NOMO-1 treated with dmso at 0.1 percent for 144 hours (cell line): ENCODE results near the gene PGS1.
A peak's percentile ranks its signal among the peaks of the same experiment; 100 is the strongest.
"Not testable (repeated sequence)": the region's sequence is repeated elsewhere in the genome, so short reads cannot be mapped to it uniquely, and the experiment has no call there.

Experiments
- DNase-seq: peaks from one replicate; lab custom pipeline; 2025; ENCODE audit not compliant: unreplicated experiment; lab: John Stamatoyannopoulos, UW

The PGS1 gene

DNA sequence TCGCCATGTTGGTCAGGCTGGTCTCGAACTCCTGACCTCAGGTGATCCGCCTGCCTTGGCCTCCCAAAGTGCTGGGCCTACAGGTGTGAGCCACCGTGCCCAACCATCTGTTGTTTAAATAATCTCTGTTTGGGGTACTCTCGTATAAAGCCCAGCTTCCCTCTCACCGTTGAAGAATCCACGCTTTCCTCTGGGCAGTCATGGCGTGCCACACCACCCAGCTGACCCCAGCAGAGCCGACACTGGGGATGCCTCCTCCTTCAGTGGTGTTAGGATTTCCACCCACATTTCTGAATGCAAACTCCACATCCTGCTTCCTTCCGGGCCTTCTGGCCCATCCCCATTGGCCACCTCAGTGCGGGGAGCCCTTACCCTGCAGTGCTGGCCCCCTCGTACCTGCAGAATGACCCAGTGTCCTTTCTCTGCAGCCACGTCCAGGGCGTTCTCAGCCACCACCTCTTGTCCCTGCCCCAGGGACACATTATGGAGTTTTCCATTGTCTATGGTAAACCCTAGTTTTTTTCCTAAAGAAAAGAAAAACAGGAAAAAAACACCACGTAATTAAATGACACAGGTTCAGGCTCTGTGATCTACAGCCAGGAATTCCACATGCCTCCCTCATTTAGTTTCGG, 60.4 kb downstream of the PGS1 start:
- no peak for DNase-seq

DNA sequence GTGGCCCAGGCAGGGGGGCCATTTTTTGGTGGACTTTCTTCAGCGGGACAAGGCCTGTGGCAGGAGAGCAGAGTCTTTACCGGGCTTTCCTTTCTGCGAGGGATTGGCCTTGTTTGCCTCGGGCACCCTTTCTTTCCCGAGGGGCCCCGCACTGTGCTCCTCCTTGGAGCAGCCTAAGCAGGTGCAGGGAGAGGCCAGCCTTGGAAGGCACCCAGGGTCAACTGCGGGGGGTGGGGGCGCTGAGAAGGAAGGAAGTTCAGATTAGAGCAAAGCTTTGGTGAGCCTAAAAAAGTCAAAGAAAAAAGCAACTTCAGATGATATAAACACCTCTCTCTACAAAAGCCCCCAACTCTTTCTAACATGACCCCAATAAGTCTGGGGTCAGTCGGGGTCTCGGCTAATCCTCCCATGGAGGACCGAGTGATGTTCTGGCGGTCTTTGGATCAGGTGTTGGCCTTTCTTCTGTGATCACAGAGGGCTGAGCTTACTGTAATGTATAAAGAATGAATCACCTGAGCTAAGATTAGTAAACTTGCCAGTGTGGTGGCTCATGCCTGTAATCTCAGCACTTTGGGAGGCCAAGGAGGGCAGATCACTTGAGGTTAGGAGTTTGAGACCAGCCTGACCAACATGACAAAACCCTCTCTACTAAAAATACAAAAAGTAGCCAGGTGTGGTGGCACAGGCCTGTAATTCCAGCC, 63.0 kb downstream of the PGS1 start:
- no peak for DNase-seq

DNA sequence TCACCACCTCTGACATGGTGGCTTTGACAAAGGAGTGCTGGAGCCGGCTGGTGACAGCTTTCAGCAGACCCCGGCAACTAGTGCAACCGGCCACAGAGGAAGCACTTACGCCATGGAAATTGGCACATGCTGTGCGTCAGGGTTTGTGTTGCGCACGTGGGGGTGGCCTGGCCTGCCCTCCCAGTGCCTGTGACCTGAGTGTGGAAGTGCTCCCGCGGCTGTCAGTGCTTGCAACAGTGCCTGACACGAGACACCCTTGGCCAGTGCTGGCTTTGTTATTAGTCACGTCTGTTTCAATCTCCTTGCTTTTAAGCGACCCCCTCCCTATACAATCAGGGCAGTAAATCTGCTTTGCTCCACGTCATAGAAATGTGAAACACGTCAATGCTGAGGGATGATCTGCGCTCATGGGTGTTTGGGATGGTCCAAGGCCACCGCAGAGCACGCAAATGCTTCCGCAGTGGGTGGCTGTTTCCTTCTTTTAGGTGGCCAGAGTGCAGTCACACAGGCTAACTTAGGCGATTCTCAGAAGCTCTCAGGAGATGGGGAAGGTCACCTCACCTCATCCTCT, 64.3 kb downstream of the PGS1 start:
- DNase-seq, result peak; percentile 87

DNA sequence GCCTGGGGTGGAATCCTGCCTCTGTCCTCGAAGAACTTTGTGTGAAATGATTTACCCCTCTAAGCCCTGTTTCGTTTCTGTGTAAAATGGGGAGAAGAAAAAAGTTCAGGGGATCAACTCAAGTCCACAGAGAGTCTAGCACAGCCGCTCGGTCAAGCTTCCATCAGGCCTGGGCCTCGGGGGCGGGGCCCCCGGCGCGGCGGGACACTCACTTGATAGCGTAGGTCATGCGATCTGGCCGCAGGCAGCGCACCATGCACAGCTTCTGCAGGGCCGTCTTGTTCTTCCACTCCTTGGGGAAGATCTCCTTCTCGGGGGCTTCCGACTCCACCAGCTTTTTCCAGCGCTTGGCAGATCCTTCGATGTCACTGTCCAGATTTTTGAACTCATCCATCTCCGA, 65.9 kb downstream of the PGS1 start:
- DNase-seq, result no peak

DNA sequence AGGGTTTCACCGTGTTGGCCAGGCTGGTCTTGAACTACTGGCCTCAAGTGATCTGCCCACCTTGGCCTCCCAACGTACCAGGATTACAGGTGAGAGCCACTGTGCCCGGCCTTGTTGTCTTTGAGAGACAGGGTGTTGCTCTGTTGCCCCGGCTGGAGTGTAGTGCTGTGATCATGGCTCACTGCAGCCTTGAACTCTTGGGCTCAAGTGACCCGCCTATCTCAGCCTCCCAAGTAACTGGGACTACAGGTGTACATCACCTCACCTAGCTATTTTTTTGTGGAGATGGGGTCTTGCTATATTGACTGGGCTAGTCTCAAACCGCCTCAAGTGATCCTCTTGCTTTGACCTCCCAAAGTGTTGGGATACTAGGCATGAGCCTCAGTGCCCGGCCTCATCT, 68.4 kb downstream of the PGS1 start:
- no peak for DNase-seq

DNA sequence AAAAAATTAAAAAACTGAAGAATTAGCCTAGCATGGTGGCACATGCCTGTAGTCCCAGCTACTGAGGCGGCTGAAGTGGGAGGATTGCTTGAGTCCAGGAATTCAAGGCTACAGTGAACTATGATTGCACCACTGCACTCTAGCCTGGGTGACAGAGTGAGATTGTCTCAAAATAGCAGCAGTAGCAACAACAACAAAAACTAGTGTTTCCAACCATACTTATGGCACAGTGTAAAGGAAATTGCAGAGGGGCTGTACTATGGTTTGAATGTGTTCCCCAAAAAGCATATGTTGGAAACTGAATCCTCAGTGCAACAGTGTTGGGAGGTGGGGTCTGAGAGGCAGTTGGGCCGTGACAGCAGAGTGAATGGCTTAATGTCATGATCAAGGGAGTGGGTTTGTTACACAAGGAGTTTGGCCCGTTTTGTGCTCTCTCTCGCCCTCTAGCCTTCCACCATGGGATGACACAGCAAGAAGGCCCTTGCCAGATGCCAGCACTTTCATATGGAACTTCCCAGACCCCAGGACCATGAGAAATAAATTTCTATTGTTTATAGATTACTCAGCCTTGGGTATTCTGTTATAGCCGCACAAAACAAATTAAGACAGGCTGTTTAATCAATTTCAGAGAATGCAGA, 70.0 kb downstream of the PGS1 start:
- no peak for DNase-seq

DNA sequence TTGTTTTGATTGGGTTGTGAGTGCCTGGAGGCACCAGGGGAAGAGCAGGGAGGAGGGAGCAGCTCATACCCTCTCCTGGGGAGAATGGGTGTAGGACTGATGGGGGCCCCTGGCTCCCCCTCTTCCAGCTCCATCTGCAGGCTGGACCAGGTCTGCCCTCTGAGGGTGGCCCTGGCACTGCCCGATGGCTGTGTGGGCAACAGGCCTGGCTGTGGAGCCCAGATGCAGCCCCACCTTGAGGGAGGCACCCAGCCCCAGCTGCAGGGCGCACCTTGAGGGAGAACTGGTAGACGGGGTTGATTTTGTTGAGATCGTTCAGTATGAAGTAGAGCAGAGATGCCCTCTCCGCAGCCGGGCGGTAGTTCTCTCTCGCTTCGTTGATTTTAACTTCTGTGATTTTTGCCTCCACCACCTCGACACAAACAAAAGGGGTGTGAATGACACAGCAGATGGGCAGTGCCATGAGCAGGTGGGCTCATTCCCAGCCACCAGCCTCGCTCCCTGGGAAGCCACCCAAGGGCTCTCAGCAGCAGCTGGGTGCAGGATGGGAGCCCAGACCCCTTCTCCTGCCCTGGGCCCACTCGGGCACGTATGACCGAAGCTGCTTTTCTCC, 71.6 kb downstream of the PGS1 start:
- no peak for DNase-seq

DNA sequence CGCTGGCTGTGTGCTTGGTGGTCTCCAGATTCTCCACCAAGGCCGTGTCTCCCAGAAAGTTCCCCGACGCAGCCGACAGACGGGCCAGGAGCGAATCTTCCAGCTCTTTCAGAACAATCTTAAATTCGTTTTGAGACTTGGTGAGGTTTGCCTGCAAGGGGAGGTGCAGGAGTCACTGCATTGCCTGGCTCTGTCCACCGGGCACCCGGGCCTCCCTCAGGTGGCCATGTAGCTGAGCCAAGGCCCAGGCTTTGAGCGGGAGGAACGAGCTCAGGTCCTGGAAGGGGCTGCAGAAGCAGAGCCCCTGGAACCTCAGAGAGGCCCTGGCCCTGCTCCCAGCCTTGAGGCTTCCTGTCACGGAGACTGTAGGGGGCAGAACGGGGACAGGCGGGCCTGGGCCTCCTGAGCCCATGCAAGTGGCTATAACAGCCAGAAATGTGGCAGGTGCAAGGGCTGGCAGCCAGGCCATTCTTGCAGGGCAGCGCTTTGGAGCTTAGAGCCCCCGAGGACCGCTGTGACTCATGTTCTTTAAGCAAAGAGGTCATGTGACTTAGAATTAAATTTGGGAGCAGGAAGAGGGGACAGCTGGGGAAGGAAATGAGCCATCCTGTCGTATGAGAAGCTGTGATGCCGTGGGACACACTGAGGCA, 72.4 kb downstream of the PGS1 start:
- no peak for DNase-seq

DNA sequence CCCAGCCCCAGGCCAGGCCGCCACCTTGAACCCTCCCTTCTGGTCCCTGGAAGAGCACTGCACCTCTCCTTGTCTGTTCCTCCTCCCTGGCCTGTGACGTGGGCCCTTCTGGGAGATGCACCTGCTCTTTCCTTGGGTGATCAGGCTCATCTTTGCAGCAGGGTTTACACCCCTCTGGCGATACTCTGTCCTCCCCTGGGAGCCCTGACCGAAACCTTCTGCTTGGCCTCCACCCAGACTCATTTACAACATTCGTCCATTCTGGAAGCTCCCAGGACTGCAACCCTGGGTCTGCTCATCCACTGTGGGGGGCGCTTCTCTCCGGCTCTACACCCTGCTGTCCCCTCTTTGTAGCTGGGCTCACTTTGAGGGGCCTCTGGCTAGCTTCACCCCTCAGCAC, 73.3 kb downstream of the PGS1 start:
- no peak for DNase-seq

DNA sequence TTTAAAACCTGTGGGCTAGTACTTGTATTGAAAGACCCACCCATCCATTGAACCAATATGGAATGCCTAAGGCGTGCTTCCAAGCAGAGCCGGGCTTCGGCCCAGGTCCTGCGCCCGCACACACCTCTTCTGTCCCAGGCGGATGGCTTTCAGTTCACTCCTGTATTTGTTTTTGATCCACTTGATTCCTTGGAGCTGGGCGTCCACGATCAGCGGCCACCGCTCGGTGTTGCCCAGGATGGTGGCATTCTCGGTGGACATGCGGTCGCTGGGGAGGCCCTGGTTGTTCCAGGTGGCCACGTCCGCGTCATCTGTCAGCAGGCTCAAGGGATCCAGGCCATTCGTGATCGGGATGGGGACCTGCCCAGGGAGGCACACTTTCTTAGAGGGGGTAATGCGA, 75.9 kb downstream of the PGS1 start:
- DNase-seq, result no peak

DNA sequence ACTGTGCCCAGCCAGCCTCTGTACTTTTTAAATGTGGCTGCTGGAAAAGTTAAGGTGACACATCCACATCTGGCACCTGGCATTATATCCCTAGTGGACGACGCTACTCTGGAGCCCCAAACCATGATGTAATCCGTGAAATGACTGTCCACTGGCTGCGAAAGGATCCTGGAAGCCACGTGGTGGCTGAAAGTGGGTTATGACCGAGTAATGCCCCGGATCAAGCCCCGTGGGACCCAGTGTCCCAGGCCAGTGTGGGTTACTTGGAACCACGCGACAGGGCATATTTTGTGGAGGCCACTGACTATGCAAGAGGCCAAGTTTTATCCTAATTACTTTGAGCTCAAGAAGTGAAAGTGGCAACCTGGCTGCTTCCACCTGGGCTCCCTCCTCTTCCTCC, 79.6 kb downstream of the PGS1 start:
- DNase-seq, result no peak

DNA sequence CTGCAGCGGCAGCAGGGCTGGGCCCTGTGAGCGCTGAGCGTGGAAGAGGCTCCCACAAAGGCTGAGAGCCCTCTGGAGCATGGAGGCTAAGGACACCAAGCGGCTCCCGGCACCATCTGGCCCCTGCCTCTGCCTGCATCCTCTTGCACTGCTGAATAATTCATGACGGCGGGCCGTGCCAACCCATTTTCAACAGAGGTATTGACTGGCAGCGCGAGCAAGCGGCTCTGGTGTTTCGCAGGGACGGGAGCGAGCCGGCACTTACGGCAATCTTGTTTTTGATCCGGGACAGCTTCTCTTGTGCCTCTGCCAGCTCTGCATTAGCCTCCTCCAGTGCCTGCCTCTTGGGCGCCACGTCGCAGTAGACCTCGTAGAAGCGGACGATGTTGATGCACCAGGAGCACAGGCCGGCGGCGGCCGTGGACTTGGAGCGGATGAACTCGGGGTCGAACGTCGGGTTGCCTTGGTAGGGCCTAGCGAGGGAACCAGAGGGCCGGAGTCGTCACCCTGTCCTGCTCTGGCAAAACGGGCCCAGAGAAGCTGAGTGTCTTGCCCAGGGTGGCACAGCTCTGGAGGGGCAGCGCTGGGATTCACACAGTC, 80.4 kb downstream of the PGS1 start:
- no peak for DNase-seq

DNA sequence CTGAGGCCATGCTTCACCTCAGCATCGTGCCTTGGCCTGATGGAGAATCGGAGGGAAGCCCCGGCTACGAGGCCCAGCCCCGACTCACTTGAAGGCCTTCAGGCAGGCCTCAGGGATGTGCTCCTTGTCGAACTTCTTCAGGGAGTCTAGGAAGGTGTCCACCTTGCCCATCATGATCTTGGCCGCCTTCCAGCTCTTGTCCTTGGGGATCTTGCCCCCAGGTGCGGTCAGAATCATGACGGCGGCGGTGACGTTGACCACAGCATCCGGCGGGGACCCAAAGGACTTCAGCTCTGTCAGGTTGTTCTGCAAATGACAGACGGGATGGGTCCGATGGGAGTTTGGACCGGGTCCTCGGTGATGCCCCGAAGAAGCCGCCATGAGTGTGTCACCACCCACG, 81.2 kb downstream of the PGS1 start:
- DNase-seq, result no peak

DNA sequence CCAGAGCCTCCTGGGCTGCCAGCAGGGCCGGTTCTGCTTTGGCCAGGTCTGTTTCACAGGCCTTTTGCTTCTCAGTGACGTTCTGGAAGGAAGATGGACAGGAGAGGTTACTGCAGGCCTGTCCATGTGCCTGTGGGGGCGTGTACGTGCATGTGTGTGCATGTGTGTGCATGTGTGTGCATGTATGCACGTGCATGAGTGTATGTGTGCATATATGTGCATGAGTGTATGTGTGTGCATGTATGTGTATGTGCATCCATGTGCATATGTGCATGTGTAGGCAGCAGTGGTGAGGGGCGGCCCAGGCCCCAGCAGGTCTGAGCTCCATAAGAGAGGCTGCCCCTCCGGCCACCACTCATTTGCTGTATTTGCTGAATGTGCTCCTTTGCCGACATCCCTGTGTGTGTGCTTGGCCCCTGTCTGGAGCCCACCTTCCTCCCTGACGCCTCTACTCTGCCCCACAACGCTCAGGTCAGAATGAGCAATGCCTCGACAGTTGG, 81.8 kb downstream of the PGS1 start:
- DNase-seq, result no peak

DNA sequence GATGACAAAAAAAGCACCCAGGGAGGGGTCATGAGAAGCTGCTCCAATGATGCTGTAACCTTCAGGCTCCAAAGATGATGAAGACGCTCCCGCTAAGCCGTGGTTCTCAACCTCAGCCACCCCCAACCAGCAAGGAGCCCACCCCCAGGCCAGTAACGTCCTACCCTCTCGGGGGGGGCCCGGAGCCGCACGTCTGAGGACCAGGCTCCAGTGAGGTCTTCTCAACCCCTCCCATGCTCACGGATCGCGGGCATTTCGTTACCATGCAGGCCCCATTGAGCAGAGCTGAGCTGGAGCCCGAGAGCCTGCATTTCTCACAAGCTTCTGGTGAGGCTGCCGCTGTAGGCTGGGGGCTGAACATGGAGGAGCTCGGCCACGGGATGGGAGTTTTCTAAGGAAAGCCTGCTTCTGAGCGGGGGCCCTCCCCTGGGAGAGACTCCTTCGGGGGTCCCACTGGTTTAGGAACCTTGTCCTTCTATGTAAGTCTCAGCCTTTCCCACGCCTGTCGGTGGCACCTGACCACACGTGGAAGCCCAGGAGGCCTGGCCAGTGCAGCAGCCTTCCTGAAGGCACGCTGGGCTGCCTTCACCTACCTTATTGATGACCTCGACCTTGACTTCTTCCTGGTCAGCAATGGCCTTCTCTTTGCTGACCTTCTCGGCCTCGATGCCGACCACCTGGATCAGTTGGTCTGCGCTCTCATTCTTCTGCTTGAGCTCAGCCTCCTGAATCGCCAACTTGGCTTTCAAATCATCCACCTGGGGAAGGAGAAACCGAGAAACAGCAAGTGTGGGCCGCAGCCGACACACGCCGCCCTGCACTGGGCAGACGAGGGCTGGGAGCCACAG, 82.7 kb downstream of the PGS1 start:
- DNase-seq, result no peak

DNA sequence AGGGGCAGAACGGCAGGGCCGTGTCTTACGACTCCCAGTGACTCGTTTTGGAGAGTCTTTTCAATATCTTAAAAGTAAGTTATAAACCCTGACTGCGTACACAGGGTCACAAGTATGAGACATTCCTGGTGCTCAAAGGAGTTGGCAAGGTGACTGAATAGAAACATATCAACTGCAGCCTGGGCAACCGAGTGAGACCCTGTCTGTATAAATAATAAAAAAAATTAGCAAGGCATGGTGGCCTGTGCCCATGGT, 83.3 kb downstream of the PGS1 start:
- no peak for DNase-seq

DNA sequence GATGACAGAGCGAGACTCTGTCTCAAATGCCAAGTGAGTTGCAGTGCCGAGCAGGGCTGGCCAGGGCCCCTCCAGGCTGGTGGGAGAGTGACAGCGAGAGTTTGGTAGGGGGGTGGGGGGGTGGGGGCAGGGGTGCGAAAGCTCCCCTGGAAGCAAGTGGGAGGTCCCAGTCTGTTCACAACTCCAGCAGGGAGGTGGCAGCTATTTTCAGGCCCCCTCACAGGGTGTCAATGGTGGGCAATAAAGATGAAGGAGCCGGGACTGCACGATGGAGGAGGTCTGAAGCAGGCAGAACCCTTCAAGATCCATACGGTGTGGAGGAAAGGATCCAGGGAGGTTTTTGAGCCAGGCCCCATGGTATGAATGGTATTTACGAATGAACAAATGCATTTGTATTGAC, 83.7 kb downstream of the PGS1 start:
- DNase-seq, result no peak

DNA sequence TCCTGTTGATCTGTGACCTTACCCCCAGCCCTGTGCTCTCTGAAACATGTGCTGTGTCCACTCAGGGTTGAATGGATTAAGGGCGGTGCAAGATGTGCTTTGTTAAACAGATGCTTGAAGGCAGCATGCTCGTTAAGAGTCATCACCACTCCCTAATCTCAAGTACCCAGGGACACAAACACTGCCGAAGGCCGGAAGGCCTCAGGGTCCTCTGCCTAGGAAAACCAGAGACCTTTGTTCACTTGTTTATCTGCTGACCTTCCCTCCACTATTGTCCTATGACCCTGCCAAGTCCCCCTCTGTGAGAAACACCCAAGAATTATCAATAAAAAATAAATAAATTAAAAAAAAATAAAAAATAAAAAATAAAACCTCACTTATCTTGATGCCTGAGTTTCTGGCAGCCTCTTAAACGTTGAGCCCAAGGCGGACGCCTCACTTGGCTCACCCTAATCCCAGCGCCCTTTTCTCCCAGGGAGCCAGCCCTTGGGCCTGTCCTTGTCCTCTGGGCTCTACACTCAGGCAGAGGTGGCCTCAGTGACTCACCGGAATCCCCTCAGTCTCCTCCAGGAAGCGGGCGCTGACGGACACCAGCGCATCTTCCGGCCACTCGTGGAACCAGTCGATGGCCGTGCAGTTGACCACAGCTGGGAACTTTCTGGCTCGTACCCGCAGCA, 87.8 kb downstream of the PGS1 start:
- not testable (repeated sequence) for DNase-seq
